HT1080 (cell line): ENCODE results near the gene DDX54. TPM values are rescaled to one million over a fixed set of nuclear protein-coding genes. Genes with fewer than 3 reads are reported as not detected.

Source experiments
- DNase-seq: peaks from one replicate; pipeline ENCODE4 v3.0.0-alpha.2; 2015; ENCODE audit warnings: low read depth
- total RNA-seq: library from RNA; depleted of rRNA; stranded (reverse); fragments of >200 nt; shearing (Covaris generic); gene quantifications from 2 replicates; pipeline ENCODE4 v1.2.3, GENCODE V29; 2014

DDX54 gene
- total RNA-seq, 1 experiment from 2014 or later: 85.1 TPM

- no peak for DNase-seq
Measured at GRCh38 chr12:113191227-113191626, 5.9 kb upstream of the DDX54 start.

GRCh38 chr12:113190761-113191160 is 5.5 kb upstream of the DDX54 start:
- no peak for DNase-seq

- no peak for DNase-seq
Measured at GRCh38 chr12:113189361-113189760, 4.1 kb upstream of the DDX54 start.

GRCh38 chr12:113186666-113187325 is 1.5 kb upstream of the DDX54 start:
- no peak for DNase-seq

GRCh38 chr12:113186033-113186365 is 721 bp upstream of the DDX54 start:
- DNase-seq: no peak

GRCh38 chr12:113184900-113185179 is 438 bp downstream of the DDX54 start:
- peak; percentile 91 for DNase-seq

GRCh38 chr12:113184098-113184899 is 979 bp downstream of the DDX54 start:
- no peak for DNase-seq

GRCh38 chr12:113183030-113183589 is 2.2 kb downstream of the DDX54 start:
- no peak for DNase-seq

GRCh38 chr12:113181975-113182374 is 3.3 kb downstream of the DDX54 start:
- no peak for DNase-seq

- DNase-seq: no peak
Measured at GRCh38 chr12:113180333-113180732, 4.9 kb downstream of the DDX54 start.

GRCh38 chr12:113179023-113179422 is 6.3 kb downstream of the DDX54 start:
- DNase-seq: no peak

- peak; percentile 52 for DNase-seq
Measured at GRCh38 chr12:113174461-113175384, 10.6 kb downstream of the DDX54 start.

GRCh38 chr12:113173081-113173698 is 12.1 kb downstream of the DDX54 start:
- no peak for DNase-seq

- no peak for DNase-seq
Measured at GRCh38 chr12:113172185-113172584, 13.1 kb downstream of the DDX54 start.

GRCh38 chr12:113171543-113171942 is 13.7 kb downstream of the DDX54 start:
- no peak for DNase-seq

GRCh38 chr12:113170926-113171325 is 14.4 kb downstream of the DDX54 start:
- no peak for DNase-seq

- no peak for DNase-seq
Measured at GRCh38 chr12:113170457-113170856, 14.8 kb downstream of the DDX54 start.

- no peak for DNase-seq
Measured at GRCh38 chr12:113169697-113170096, 15.6 kb downstream of the DDX54 start.

GRCh38 chr12:113167868-113168267 is 17.4 kb downstream of the DDX54 start:
- no peak for DNase-seq

- DNase-seq: no peak
Measured at GRCh38 chr12:113165521-113166450, 19.5 kb downstream of the DDX54 start.
